Measurements from ENCODE around the gene TNRC6C.

Gene TNRC6C

DNA sequence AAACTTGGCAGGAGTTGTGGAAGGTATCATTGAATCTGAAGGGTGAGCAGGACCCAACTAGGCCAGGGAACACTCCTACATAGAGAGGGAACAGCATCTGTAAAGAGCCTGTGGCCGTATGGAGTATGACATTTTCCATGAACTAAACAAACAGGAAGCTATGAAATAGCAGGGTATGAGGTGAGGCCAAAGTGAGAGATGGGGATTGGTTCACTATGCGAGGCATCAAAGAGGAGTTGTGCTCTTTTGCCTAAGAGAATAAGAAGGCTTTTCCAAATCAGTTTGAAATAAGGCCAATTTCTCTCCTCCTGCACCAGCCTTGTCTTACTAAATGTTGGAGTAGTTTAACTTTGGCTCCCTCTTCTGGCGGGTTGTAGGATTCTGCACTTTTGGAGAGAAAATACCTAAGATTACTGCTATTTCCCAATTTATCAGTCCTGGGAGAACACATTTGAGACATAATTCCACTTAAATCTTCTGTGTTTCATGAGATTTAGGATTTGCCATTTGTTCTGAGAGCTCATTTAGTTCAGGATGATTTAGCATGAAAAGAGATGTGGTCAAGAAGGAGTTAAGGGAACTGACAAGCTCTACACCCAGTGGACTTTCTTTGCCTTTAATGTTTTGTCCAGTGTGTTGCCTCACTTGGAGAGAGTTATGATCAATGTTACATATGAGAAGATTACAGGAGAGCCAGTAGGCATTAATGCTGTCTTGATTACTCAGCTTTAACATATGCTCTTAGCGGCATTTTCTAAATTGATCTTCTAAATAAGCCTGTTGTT lies 55.4 kb downstream of the TNRC6C start:
- DNase-seq = peak; percentile 31

DNA sequence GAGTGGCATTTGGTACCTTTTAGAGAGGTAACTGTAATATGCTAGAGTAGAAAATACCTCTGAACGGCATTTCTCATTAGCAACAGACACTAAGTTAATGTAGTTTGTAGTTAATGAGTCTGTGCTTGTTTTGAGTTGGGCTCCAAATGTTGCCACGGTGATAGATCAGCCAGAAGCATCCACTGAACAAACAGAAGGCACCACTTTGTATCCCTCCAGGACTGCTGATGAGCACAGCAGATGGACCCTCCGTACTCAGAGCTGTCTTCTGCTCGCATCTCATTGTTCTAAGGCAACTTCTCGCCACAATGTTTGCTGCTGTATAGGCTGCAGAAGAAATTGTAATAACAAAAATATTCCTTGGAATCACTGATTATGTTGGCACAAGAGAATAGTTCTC lies 56.1 kb downstream of the TNRC6C start:
- no peak for DNase-seq

DNA sequence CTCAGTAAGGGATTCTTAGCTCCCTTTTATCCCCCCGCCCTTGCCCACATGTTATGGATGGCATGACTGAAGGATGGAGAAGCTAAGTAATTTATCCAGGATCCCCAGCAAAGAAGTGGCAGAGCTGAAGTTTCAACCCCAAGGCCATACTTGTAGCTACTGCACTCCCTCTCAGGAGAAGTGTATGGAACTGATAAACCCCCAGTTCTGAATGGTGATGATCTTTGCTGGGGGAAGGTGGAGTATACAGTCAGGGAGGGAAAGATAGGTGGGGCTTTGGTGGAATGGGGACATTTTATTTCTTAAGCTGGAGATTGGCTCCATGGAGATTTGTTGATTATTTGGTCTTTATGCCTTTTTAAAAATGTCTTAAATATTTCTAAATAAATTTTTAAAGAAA lies 58.3 kb downstream of the TNRC6C start:
- DNase-seq = no peak

DNA sequence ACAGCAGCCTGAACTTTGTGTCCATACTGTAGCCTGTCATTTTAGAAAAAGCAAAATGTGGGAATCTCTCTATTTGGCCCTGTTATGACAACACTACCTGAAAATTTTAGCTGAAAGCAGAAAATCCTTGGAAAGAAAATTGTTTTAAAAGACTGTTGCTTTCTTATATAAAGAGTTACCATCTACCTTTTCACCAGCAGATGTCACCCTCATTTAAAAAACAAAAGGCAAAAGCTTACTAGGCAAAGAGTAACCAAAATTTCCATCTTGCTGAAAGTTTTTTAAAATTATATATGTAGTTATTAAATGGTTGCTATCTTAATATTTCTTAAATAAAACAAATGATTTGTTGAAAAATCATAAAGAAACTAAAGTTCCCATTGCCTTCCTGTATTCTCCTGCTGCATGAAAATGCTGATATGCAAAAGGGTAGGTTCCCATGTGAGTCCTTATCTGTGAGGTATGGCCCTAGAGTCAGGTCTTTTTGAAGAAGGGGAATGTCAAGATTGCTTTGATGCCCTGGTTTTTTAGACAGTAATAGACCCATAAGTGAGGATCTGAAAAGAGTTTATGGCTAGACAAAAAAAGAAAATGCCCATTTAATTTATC lies 61.0 kb downstream of the TNRC6C start:
- DNase-seq = no peak

DNA sequence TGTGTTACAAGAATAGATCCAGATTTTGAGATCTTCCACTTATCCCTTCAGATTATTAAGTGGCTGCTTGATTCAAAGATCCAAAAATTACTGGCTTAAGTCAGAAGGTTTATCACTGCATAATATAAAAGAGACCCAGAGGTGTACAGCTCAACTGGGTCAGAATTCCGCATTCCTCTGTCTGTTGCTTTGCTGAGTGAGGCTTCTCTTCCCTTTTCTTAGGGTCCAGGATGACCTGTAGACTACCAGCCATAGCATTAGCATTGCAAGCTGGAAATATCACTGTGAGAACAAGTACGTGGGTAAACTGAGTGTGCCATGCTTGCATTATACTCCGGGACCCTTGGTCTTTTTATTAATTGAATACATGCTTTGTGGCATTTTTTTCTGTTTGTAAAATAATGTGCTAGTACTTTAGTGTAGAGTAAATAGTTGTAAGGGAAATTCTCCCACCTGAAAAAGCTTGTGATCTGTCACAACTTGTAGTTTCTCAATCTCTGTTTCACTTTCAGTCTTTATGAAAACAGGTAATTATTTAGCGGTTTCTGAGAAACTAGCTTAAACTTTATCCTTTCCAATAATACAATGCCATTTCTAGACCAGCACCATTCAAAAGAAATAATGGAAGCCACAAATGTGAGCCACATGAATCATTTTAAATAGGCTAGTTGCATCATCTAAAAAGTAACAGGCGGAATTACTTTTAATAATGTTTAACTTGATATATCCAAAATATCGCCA lies 61.6 kb downstream of the TNRC6C start:
- DNase-seq = no peak

DNA sequence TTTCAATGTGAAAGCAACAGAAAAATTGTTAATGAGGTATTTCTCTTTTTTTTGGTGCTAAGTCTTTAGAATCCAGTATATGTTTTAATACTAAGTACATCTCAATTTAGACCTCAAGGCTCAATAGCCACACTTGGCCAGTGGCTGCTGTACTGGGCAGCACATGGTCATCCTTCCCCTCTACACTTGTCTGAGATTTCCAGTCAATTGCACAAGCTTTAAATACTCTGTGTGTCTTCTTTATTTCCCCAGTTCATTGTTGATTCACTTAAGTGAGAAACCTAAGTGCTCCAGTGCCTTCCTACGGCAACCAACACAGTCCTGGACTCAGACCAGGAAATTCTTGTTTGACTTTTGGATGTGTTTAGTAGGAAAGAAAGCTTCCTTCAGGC lies 62.2 kb downstream of the TNRC6C start:
- DNase-seq = no peak

DNA sequence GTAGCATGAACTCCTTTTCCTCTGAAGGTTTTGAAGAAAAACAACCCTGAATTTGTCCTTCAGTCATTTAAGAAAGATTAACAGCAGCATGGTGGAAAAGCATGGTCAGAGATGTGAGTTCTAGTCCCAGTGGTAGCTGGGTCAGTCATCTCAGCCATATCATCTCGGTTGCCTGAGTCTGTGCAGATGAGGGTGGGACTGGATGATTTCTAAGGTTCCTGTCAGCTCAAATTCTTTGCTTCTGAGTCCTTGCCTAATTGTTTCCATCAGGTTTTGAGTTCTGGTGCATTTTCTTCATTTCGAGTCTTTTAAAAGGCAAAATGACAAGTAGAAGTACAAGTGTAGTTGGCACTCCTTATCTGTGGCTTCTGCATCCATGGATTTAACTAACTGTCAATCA lies 63.9 kb downstream of the TNRC6C start:
- no peak for DNase-seq

DNA sequence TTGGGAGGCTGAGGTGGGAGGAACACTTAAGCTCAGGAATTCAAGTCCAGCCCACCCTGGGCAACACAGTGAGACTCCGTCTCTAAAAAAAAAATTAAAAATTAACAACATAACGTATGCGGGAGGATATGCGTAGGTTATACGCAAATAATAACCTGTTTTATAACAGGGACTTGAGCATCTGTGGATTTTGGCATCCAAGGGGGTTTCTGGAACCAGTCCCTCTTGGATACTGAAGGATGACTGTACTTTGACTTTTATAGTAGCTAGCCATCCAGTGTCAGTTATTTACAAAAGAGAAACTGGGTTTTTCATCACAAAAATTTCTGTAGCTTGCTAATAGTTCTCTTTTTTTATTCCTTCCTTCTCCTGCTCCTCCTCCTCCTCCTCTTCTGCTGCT lies 64.5 kb downstream of the TNRC6C start:
- DNase-seq = no peak

DNA sequence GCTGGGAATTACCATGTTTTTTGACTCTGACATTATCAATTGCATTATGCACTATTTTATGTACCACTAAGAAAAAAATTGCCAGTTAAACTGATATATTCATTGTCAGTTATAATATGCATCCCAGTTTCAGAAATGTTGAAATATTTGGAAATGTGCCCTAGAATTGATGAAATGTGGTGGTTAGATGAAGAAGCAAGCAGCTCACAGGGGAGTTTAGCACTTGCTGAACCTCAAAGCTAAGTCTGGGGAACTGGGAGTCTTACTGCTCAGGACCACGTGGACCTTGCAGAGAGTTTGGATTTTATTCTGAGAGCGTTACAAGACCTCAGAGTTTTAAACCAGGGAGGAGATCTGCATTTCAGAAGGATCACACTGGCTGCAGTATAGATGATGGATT lies 67.9 kb downstream of the TNRC6C start:
- no peak for DNase-seq

DNA sequence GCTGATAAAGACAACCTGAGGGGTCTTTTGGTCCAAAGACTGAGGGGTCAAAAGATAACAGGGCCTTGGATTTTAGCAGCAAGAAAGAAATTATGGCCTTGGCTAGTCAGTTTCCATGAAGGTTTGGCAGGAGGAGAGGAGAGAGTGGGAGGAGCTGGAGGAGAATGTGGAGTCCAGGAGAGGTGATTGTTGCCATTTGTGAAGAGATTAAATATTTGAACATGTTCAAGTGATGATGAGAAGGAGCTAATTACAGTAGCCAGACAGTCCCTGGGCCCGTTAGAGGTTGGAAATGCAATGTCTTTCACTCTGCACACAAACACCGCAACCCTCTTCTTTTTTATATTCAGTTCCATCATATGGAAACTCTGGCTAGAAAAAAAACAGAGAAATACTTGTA lies 68.6 kb downstream of the TNRC6C start:
- DNase-seq = no peak

DNA sequence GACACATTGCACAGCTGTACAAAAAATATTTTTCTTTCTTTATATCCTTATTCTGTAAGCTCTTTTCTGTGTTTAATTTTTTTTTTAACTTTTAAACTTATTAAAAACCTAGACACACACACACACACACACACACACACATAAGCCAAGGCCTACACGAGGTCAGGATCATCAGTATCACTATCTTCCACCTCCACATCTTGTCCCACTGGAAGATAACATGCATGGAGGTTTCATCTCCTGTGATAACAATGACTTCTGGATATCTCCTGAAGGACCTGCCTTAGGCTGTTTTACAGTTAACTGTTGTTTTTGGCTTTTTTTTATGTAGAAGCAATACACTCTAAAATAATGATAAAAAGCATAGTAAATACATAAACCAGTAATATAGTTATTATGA lies 71.2 kb downstream of the TNRC6C start:
- DNase-seq = no peak

DNA sequence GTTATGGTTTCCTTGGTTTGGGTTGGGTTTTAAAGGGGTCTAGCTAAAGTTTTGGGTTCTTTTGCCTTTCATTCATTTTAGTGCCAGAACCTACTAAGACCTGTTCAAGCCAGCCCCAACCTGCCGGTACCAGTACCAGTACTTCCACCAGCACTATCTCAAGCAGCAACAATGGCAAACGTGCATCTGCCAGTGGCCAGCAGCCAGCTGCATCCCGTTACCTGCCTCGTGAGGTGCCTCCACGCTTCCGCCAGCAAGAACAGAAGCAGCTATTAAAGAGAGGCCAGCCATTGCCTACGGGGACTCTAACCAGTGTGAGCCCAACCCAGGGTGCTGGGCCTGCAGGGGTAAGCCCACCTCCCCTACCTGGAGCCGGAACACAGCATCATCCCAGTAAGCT lies 72.9 kb downstream of the TNRC6C start:
- DNase-seq = no peak

DNA sequence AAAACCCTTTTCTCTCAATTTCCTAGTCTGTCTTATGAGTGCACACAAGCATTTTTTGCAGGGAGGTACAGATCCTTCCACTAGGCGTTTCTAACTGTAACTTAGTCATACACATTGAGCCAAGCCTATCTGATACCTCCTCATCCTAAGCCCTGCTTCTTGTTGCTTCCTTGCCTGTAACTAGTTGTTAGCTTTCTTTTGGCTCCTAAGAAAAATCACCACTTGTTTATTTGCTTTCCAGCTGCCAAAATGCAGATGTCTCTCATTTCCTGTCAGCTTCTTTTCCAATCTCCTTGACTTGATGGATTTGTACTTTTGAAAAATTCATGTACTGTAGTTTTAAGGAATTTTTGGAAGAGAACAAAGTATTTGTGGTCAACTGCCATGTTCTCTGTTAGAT lies 73.7 kb downstream of the TNRC6C start:
- no peak for DNase-seq

DNA sequence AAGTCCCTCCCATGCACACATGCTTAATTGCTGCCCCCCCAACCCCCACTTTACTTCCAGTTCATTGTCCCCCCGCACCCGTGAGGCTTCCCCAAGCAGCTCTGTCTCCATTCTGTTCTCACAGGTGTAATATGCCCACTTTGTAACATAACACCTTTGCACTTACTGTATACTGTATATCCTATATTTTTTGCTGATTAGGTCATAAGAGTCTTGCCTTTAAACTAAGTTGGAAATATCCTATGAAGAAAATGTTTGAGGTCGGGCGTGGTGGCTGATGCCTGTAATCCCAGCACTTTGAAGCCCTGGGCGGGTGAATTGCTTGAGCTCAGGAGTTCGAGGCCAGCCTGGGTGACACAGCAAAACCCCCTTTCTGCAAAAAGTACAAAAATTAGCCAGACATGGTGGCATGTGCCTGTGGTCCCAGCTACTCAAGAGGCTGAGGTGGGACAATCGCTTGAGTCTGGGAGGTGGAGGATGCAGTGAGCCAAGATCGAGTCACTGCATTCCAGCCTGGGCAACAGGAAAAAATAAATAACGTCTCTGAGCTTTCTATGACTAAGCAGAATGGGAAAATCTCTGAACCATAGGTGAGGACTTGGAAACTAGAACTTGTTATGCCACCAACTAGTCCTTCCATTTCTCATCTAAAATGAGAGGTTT lies 76.1 kb downstream of the TNRC6C start:
- no peak for DNase-seq

DNA sequence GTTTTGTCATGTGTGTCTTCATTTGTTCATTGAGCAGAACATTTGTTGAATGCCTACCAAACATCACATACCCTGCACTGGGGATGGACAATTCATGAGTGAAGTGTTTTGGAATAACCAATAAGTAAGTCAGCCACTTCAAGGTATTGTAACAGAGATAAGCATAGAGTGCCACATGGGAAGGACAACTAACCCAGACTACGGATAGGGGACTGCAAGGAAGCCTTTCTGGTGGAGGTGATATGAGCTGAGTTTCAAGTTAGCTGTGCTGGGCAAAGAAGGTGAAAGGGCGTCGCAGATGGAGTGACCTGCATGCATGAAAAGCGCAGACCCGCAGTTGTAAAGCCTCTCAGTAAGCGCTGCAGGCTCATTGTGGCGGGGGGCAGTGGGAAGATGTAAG lies 78.8 kb downstream of the TNRC6C start:
- DNase-seq = no peak

DNA sequence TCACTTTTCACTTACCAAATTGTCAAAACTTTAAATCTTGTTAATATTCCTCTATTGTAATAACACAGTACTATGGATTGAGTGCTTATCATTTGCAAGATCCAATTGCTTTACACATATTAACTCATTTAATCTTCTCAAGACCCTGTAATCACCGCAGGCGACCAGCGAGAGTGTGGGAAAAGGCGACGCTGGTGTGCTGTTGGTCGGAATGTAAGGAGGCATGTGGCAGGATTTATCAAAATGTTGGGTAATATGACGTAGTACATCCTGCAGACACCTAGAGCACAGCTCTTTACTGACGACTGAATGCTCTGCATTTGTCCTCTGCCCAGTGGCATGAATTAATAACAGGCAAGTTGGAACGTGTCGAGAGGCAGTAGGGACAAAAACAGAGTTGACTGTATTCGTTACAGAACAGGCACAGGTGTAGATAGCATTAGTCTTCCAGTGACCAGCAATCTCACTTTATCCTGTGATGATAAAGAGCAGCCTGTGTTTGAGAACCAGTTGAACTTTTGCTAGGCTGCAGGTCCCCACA lies 80.3 kb downstream of the TNRC6C start:
- no peak for DNase-seq

DNA sequence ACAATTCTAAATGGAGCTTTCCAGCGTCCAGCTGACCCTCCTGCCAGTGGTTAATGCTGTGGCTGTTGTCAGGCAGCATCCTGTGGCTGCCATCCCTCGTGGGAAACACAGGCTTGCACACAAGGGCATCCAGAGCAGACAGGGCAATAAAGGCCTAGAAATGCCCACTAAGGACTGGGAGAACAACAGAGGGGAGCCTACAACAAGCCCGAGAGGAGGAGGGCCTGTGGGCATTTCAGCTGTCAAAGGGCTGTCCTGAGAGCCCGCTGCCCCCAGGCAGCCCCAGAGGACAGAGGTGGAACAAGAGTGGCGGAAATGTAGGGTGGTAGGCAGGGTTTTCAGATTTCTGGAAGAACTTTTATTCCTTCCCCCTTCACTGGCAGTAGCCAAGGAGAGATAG lies 81.1 kb downstream of the TNRC6C start:
- DNase-seq = no peak

DNA sequence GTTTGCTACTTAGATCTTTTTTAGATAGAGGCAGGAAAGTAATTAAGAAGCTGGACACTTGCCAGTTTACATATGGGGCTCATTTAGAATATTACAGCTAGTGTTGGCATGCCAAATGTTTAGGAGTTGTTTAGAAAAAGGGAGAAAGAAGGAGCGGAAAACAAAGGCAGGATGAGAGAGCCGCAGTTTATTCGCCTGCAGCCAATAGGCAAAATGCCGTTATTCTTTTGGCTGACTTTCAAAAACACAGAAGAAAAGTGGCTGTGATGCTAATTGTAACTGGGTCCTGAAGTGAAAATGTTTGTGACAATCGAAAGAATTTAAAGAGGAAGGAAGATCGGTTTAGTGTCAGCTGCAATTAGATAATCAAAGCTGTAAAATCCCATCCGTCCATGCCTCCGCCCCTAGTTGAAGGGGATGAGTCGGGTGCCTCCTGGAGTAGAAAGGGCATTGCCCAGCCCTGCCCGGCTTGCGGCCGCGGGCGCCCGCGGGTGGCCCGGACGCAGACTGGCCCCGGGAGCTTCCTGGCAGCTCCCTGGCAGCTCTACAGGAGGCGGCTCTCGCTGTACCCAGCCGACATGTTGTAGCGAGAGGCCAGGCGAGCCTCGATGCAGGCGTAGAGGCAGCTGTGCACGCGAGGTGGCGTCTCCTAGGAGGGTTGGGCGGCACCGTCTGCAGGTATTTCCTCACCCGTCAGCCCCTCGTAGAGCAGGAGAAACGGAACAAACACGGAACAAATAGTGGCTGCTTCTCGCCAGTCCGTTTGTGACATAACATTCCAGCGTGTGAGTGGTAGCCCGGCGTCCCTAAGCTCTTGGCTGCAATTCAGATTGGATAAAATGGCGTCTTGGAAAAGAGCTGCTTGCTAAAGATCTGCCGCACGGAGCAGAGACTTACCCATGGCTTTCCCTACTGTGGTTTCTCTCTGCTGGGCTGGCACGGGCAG lies 82.2 kb downstream of the TNRC6C start:
- DNase-seq = peak; percentile 73

DNA sequence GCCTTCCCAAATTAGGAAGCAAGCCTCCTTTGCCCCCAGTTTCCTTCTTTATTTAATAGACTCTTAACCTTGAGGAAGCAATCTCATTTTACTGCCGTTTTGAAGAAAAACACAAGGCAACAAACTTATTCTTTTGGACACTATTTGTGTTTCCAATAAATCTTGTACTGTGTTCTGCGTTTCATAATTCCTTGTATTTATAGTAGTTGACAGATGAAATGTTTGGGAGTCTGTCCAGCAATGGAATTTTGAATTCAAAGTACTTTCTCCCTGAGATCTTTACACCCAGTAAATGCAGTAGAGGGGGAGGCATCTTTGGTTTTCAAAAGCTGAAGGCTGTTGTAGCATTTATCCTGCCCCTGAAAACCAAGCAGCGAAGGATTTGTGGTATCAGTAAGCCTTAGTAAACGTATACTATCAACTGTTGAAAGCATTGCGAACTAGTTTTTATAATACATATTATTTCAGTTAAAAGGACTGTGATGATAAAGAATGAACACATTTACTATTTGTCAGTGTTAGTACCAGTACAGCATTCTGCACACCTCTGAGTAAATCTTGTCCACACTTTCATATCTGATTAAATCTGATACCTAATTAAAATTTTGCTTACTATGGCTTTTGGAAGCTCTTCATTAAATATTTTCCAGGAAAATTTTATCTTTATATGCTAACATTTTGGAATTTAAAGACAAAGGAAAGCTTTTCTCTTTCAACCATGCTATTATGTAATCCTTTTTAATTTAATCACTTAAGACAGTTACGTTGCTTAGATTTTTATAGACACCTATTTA lies 83.1 kb downstream of the TNRC6C start:
- no peak for DNase-seq

DNA sequence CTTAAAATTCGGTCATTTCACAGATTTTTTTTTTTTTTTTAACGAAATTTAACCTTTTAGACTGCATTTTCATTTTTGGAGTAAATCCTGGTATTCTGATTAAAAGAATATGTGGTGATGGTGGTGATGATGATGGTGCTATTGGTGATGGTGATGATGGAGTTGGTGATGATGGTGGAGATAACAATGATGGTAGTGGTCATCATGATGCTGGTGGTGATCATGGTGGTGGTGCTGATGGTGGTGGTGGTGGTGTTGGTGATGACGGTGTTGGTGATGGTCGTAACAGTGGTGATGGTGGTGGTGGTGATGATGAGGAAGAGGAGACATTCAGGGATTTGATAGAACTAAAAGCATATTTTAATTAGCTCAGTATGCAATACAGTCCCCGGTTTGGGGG lies 84.0 kb downstream of the TNRC6C start:
- no peak for DNase-seq

DNA sequence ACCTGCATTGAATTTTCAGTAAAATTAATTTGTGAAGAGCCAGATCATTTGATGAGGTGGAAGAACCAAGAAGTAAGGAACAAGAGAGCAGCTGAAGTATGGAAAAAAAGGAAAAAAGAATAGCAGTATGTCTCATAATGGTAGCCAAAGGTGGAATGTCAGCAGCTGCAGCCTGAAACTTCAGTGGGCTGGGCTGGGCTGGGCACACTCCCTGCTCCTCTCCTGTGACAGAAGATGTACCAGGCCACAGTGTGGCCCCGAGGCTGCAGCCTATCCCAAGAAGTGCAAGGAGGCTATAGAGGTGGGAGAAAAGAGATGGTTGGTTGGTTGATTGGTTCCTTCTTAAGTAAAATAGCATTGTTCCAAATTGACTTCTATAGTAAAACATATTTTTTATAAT lies 84.5 kb downstream of the TNRC6C start:
- no peak for DNase-seq

All from right kidney (tissue), 1 donor.